Vagina (tissue), 2 donors: ENCODE data around the gene PRKAG2.

Experiments
- POLR2A ChIP-seq, 2 donors: fragments of 450-650 bp; IDR thresholded peaks; one replicate each; pipeline ENCODE4 v1.6.1; 2017; ENCODE audit warnings: antibody characterized with exemption in 2 of 2, mild to moderate bottlenecking in 2 of 2, moderate library complexity in 2 of 2
- POLR2AphosphoS5 ChIP-seq, 2 donors: sonication (generic); formaldehyde crosslinking; IDR thresholded peaks; one replicate each; pipeline ENCODE4 v1.9.0; 2017; ENCODE audit warnings: antibody characterized with exemption in 2 of 2, mild to moderate bottlenecking in 2 of 2, low read depth in 1 of 2; ENCODE audit not compliant: insufficient read depth in 1 of 2
- TF ChIP-seq, protein P1 (sequence below), 3 experiments: fragments of 450-650 bp in 2 of 3; fragments of 200-600 bp in 1 of 3; sonication (generic) in 1 of 3; IDR thresholded peaks; one replicate each; pipeline ENCODE4 v1.5.1; 2017 to 2019; ENCODE audit warnings: antibody characterized with exemption in 3 of 3, mild to moderate bottlenecking in 2 of 3, moderate library complexity in 2 of 3

- no peak for TF ChIP-seq POLR2A (IDR thresholded peaks at IDR 0.05)
- TF ChIP-seq, protein P1, sequence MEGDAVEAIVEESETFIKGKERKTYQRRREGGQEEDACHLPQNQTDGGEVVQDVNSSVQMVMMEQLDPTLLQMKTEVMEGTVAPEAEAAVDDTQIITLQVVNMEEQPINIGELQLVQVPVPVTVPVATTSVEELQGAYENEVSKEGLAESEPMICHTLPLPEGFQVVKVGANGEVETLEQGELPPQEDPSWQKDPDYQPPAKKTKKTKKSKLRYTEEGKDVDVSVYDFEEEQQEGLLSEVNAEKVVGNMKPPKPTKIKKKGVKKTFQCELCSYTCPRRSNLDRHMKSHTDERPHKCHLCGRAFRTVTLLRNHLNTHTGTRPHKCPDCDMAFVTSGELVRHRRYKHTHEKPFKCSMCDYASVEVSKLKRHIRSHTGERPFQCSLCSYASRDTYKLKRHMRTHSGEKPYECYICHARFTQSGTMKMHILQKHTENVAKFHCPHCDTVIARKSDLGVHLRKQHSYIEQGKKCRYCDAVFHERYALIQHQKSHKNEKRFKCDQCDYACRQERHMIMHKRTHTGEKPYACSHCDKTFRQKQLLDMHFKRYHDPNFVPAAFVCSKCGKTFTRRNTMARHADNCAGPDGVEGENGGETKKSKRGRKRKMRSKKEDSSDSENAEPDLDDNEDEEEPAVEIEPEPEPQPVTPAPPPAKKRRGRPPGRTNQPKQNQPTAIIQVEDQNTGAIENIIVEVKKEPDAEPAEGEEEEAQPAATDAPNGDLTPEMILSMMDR (IDR thresholded peaks at IDR 0.05) = no peak
- no peak for TF ChIP-seq POLR2AphosphoS5 (IDR thresholded peaks at IDR 0.05; ENCODE audit: insufficient read depth in 1 of 2, low read depth in 1 of 2)
These were observed 232.4 kb downstream of the PRKAG2 start for GRCh38 chr7:151644554-151644953.
